ENCODE measurements around the gene P2RY12. TPM values are rescaled to one million over a fixed set of nuclear protein-coding genes. Genes with fewer than 3 reads are reported as not detected.

P2RY12 gene
- total RNA-seq, 2 experiments from 2014 or later, result 0.19 TPM; not detected in 1

DNA sequence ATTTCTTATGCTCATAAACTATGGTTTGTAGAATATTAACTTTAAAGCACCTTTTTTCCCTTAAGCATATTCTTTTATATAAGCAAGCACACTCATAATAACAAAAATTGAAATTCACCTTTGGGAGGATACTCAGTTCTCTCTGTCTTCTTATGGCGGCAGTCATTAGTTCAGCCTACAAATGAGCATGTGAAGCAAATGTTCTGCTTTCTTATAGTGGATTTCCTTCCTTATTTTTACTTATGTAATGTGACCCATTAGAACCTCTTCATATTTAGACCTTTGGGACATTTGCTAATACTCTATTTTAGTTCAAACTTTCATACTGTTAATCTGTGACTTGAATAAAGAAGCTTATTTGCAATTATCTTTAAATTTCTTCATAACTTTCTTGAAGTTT, 55.2 kb downstream of the P2RY12 start, which contains the start of gene P2RY13:
Gene P2RY13 (minus strand): TSS at position 187 of the 400 bp plus-strand sequence. CDS start 21 bp downstream, at position 166.
- no TSS peak for BruUV-seq (replicated peaks)
- Histone ChIP-seq H3K36me3 (ENCODE audit: insufficient read depth, low read length) (no peaks in the 10 kb centered on the region), H3K79me2 (ENCODE audit: insufficient read depth, low read depth, low read length) (no peaks in the 10 kb centered on the region), H2AFZ (ENCODE audit: low read length) (no peak within 1 kb of the TSS), H3K4me3 (ENCODE audit: low read depth, low read length, poor library complexity, severe bottlenecking) (no peak within 1 kb of the TSS), H3K4me2 (ENCODE audit: low read length) (no peak within 1 kb of the TSS), H3K27ac (ENCODE audit: low read depth, low read length, poor library complexity, severe bottlenecking) (no peak within 1 kb of the TSS), H3K4me1 (ENCODE audit: insufficient read depth, low read length, poor library complexity, severe bottlenecking) (no peaks in the 10 kb centered on the region), H3K9me2 (ENCODE audit: insufficient read depth, low read length) (no peaks in the 10 kb centered on the region), H4K20me1 (ENCODE audit: insufficient read depth, low read length) (no peaks in the 10 kb centered on the region), H3K9me3 (ENCODE audit: low read length) (no peaks in the 10 kb centered on the region)
- TF ChIP-seq CTCF (conservative IDR thresholded peaks at IDR 0.05; ENCODE audit: low read length) (no peak), EZH2phosphoT487 (IDR thresholded peaks at IDR 0.05; ENCODE audit: borderline replicate concordance, low read depth, low read length) (no peak)
- intact Hi-C loops (cut with micrococcal nuclease; ENCODE audit: unreplicated experiment), result loop anchor here (5.0 kb wide), 1 partner anchor 102 kb away; no protein-coding TSS in a partner anchor
- CTCF ChIA-PET (ENCODE audit: unreplicated experiment), result no interaction called here
- no peak for DNase-seq (ENCODE audit: low spot score)
- POLR2A ChIA-PET, result no interaction called here

DNA sequence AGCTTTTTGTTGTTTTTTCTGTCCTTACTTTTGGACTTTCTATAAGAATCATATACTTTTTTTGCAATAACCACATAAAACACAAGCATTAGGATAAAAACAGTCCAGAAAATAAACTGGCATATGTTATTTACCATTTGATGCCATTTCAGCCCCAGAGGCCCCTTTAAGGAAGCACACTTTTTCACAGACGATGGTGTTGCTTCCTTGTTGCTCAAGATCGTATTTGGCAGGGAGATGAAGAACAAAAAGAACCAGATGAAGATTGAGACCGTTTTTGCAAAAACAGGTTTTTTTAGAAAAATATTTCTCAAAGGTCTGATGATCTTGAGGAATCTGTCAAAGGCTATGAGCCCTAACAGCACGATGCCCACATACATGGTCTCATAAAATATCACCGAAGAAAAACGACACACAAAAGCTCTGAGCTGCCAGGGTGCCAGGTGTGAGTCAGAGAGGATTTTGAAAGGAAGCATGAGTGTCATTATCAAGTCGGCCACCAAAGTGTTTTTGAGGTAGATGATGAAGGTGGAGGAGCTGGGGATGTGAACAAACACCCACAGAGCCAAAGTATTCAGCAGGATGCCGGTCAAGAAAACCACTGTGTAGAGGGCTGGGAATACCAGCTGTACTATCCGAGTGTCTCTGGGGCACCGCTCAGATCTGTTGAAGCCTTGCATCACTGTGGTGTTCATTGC, 56.1 kb downstream of the P2RY12 start:
- Histone ChIP-seq H3K4me1 (ENCODE audit: insufficient read depth, low read length, poor library complexity, severe bottlenecking) (no peaks in the 10 kb centered on the region), H2AFZ (ENCODE audit: low read length) (no peak overlapping the region), H3K4me3 (ENCODE audit: low read depth, low read length, poor library complexity, severe bottlenecking) (no peak overlapping the region), H3K79me2 (ENCODE audit: insufficient read depth, low read depth, low read length) (no peaks in the 10 kb centered on the region), H3K9me2 (ENCODE audit: insufficient read depth, low read length) (no peaks in the 10 kb centered on the region), H3K9me3 (ENCODE audit: low read length) (no peaks in the 10 kb centered on the region), H3K4me2 (ENCODE audit: low read length) (no peak overlapping the region), H4K20me1 (ENCODE audit: insufficient read depth, low read length) (no peaks in the 10 kb centered on the region), H3K27ac (ENCODE audit: low read depth, low read length, poor library complexity, severe bottlenecking) (no peak overlapping the region), H3K36me3 (ENCODE audit: insufficient read depth, low read length) (no peaks in the 10 kb centered on the region)
- no TSS peak for BruUV-seq (replicated peaks)
- no peak for TF ChIP-seq CTCF (conservative IDR thresholded peaks at IDR 0.05; ENCODE audit: low read length)
- TF ChIP-seq EZH2phosphoT487 (IDR thresholded peaks at IDR 0.05; ENCODE audit: borderline replicate concordance, low read depth, low read length), result no peak
- ChIA-PET CTCF (ENCODE audit: unreplicated experiment) (no interaction called here), POLR2A (interaction anchor here (0.6 kb wide), 1 partner anchor 165 kb away, joined by 3 read pairs; no protein-coding TSS in a partner anchor)
- DNase-seq (ENCODE audit: low spot score), result no peak
- intact Hi-C loops (cut with micrococcal nuclease; ENCODE audit: unreplicated experiment), result loop anchor here (1.0 to 5.0 kb wide), 2 partner anchors 101 to 160 kb away; no protein-coding TSS in a partner anchor

All from OCI-LY7 (cell line).